Heart left ventricle (tissue), 16 donors: ENCODE results near the gene GSTM4. TPM values are rescaled to one million over a fixed set of nuclear protein-coding genes. Genes with fewer than 3 reads are reported as not detected.

ENCODE experiments used
- ATAC-seq, 4 donors: fragments of 200-7000 bp; cut with Tn5 transposase; one replicate each; pipeline ENCODE4 v1.9.1; 2020 to 2022; ENCODE audit warnings: moderate library complexity in 4 of 4, mild to moderate bottlenecking in 3 of 4, moderate number of reproducible peaks in 1 of 4
- DNase-seq, 5 donors: peaks; one replicate each; pipeline ENCODE4 v3.0.0-alpha.2; 2020
- H3K27ac ChIP-seq, 12 donors: fragments of 200-600 bp; sonication (generic) in 4 of 12; one replicate each; pipeline versions ENCODE4 v1.5.0 to v1.8.0; 2016 to 2022; ENCODE audit warnings: mild to moderate bottlenecking in 2 of 12
- H3K27me3 ChIP-seq, 9 donors: fragments of 200-600 bp; sonication (generic) in 2 of 9; one replicate each; pipeline versions ENCODE4 v1.5.1 to v1.8.0; 2016 to 2022; ENCODE audit warnings: mild to moderate bottlenecking in 3 of 9
- H3K36me3 ChIP-seq, 9 donors: fragments of 200-600 bp; sonication (generic) in 2 of 9; one replicate each; pipeline versions ENCODE4 v1.5.0 to v1.8.0; 2018 to 2022; ENCODE audit warnings: mild to moderate bottlenecking in 2 of 9
- H3K4me1 ChIP-seq, 12 donors: fragments of 200-600 bp; sonication (generic) in 4 of 12; one replicate each; pipeline versions ENCODE4 v1.5.0 to v1.8.0; 2016 to 2022; ENCODE audit warnings: mild to moderate bottlenecking in 3 of 12
- H3K4me3 ChIP-seq, 12 donors: fragments of 200-600 bp; sonication (generic) in 4 of 12; one replicate each; pipeline versions ENCODE4 v1.5.0 to v1.8.0; 2017 to 2022; ENCODE audit warnings: mild to moderate bottlenecking in 9 of 12, moderate library complexity in 4 of 12
- H3K9me3 ChIP-seq, 12 donors: fragments of 200-600 bp; sonication (generic) in 4 of 12; one replicate each; pipeline versions ENCODE4 v1.5.0 to v1.8.0; 2016 to 2022; ENCODE audit warnings: mild to moderate bottlenecking in 1 of 12
- CTCF ChIP-seq, 12 donors: fragments of 200-600 bp; sonication (generic) in 4 of 12; IDR thresholded peaks; one replicate each; pipeline versions ENCODE4 v1.5.0 to v1.8.0; 2018 to 2022; ENCODE audit warnings: antibody characterized with exemption in 12 of 12, mild to moderate bottlenecking in 5 of 12
- POLR2A ChIP-seq, 2 donors: fragments of 450-650 bp; IDR thresholded peaks; one replicate each; pipeline ENCODE4 v1.6.1; 2017; ENCODE audit warnings: antibody characterized with exemption in 2 of 2, mild to moderate bottlenecking in 2 of 2, moderate library complexity in 2 of 2
- WGBS, 4 donors: extraction: QIAGEN DNeasy Blood & Tissue Kit in 2 of 4; methylation state at CpG; one replicate each; pipeline versions ENCODE4 v1.1.5 to v1.1.7; 2013 to 2018; 5-methylcytosine and 5-hydroxymethylcytosine counted together
- intact Hi-C, 10 donors: fragments of 100-400 bp; cut with DNase I; formaldehyde crosslinking; loops; one replicate each; pipeline versions ENCODE4 v1.11.1 to v1.14.2; 2022
- polyA plus RNA-seq, 2 donors: library from polyadenylated mRNA; stranded (reverse); fragments of 200-250 nt; gene quantifications; one replicate each; pipeline ENCODE4 v1.2.3, GENCODE V29; 2013
- total RNA-seq, 9 donors: library from RNA; depleted of rRNA in 2 of 9; stranded (reverse); fragments of >200 nt in 2 of 9; fragmentation: NEBNext Ultra II Directional in 3 of 9; extraction: Animal tissue kit (Norgen Biotek cat#: 25700) in 3 of 9; gene quantifications; one replicate each; pipeline versions ENCODE4 v1.1.0 to v1.2.4, GENCODE V29; 2016 to 2023
- donor health status: ischemic (EF 13 %, LVEDD 7.1; RV severe dilation, severe dysfunction).
- donor health status: healthy with polysubstance abuse.
- donor health status: DM: no; HTN: yes; CAD: no.
- donor health status: DM: no; HTN: no; CAD: no.
- donor health status: ischemic (EF 25% LVEDD 6.9; RV normal size, moderate dysfunction).
- donor health status: ischemic (EF 25% LVEDD 5.7; RV mildly dilated, moderate dysfunction).
- donor health status: healthy.
- donor health status: DM: yes; HTN: yes; CAD: no.
- donor health status: ischemic (EF 35%, LVEDD 5.7; RV mildly dilated, moderate dysfunction).
- donor health status: nonischemic (EF 11% LVEDD 7.7; RV severe dilation, severe dysfunction).
- donor health status: DM: yes; HTN: yes; CAD: no.
- donor health status: PGD.
- donor health status: ischemic (EF 29% LVEDD 5.4; RV normal size, mild dysfunction).
- donor health status: nonischemic (EF 23%, LVEDD 6.1; RV moderate dilation, normal function).

GSTM4 gene
- total and polyA plus RNA-seq, 11 donors, result 21.7 to 48.4 (median 42.1) TPM

- no peaks in the 10 kb centered on the region for H3K36me3 ChIP-seq
- WGBS, 4 donors, result 70 to 88% (median 81%) methylated on average over 2 of the region's 2 CpGs
- H3K4me1 ChIP-seq, result peaks cover 0 to 17% (median 8%) of the 10 kb centered on the region in 12 donors
- H3K27me3 ChIP-seq, result no peaks in the 10 kb centered on the region
- intact Hi-C loops, result loop anchor here (2.0 to 10.0 kb wide), 7 partner anchors 46 to 346 kb away; partner anchors contain the start of genes AHCYL1 (in 8 of the 10), GNAI3 (in 5 of the 10) and GSTM1 (in 3 of the 10)
- no peak for DNase-seq
- no peak overlapping the region for H3K27ac ChIP-seq
- no peak for TF ChIP-seq POLR2A (IDR thresholded peaks at IDR 0.05)
- TF ChIP-seq CTCF (IDR thresholded peaks at IDR 0.05), result no peak
- H3K4me3 ChIP-seq, result no peak overlapping the region
- peaks cover 0 to 3% (median 0%) of the 10 kb centered on the region in 12 donors for H3K9me3 ChIP-seq
- ATAC-seq, result no peak
These were observed 14.7 kb upstream of the GSTM4 start for GRCh38 chr1:109641078-109641740.

GRCh38 chr1:109641861-109642260, 14.0 kb upstream of the GSTM4 start:
- Histone ChIP-seq H3K27me3 (no peaks in the 10 kb centered on the region), H3K4me3 (no peak overlapping the region), H3K9me3 (peaks cover 0 to 5% (median 0%) of the 10 kb centered on the region in 12 donors), H3K27ac (no peak overlapping the region), H3K36me3 (no peaks in the 10 kb centered on the region), H3K4me1 (peaks cover 0 to 12% (median 7%) of the 10 kb centered on the region in 12 donors)
- intact Hi-C loops, result loop anchor here (2.0 to 10.0 kb wide), 7 partner anchors 45 to 345 kb away; partner anchors contain the start of genes AHCYL1 (in 8 of the 10), GNAI3 (in 5 of the 10) and GSTM1 (in 3 of the 10)
- DNase-seq (no peak), ATAC-seq (no peak)
- WGBS, 4 donors, result 76 to 88% (median 81%) methylated on average over 2 of the region's 2 CpGs
- TF ChIP-seq CTCF (IDR thresholded peaks at IDR 0.05) (no peak), POLR2A (IDR thresholded peaks at IDR 0.05) (no peak)

- Histone ChIP-seq H3K9me3 (peaks cover 0 to 5% (median 0%) of the 10 kb centered on the region in 12 donors), H3K27ac (no peak overlapping the region), H3K4me3 (no peak overlapping the region), H3K36me3 (no peaks in the 10 kb centered on the region), H3K4me1 (peaks cover 0 to 12% (median 7%) of the 10 kb centered on the region in 12 donors), H3K27me3 (no peaks in the 10 kb centered on the region)
- intact Hi-C loops, result loop anchor here (1.0 to 10.0 kb wide), 8 partner anchors 45 to 345 kb away; partner anchors contain the start of genes AHCYL1 (in 8 of the 10), GNAI3 (in 5 of the 10) and GSTM1 (in 3 of the 10)
- DNase-seq, result no peak
- no peak for ATAC-seq
- TF ChIP-seq POLR2A (IDR thresholded peaks at IDR 0.05) (no peak), CTCF (IDR thresholded peaks at IDR 0.05) (no peak)
- 60 to 72% (median 71%) methylated on average over 3 of the region's 3 CpGs for WGBS, 4 donors
These were observed 13.3 kb upstream of the GSTM4 start for GRCh38 chr1:109642626-109643025.
